Pulmonary artery endothelial cell (primary cell): ENCODE data around the gene DOK5. TPM values are rescaled to one million over a fixed set of nuclear protein-coding genes. Genes with fewer than 3 reads are reported as not detected.

Experiments used
- DNase-seq: peaks from one replicate; pipeline ENCODE4 v3.0.0-alpha.2; 2011; ENCODE audit warnings: low read depth, low spot score
- total RNA-seq: library from RNA; depleted of rRNA; stranded (reverse); fragments of >200 nt; gene quantifications from 2 replicates; pipeline ENCODE4 v1.2.3, GENCODE V29; 2014

The DOK5 gene
- total RNA-seq, 1 donor from 2014 or later, result 13.5 TPM

DNA sequence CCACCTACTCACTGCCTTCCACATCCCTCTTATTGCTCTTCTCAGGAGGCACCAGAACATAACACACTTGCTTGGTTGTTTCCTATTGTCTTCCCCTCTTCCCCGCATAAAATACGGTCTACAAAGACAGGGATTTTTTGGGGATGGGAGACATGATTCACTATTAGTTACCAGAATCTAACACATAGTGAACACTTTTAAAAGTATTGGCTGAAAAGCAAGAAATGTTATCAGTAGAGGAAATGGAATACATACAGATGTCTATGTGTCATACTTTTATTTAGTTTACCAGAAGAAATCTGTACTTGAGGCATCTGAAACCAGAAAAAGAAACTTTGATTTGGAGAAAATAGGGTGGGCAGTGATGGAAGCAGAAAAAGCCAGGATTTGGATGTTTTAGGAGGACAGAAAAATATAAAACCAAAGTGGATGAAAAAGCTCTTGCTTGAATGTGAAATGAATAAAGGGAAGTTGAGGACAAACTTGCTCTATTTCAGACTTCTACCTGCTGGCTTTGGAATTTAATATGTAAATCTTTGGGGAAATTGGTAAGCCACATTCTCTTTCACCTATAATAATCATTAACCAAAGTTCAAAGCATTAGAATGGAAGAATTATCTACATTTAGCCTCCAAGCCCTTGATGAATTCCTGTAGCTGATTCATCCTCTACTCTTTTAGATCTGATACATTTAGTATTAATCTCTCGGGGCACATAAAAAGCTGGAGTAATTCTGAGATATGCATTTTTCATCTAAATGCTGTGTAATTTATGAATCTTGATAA, 82.6 kb downstream of the DOK5 start:
- DNase-seq, result no peak

DNA sequence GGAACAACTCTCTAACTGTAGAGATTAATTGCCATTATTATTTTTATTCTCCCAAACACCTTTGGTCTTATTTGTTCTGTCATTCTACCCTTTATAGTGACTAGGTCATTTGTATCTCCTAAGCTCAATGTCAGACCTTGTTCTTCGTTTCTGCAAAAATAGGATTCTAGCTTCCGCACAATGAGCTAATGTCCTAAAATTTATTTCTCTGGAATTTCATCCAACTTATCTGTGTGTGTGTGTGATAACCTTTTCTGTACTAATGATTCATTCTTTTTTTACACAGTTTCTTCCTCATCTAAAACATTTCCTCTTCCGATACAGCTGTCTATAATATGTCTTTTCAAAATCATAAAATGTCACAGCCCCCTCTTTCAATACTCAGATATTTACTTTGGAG, 84.5 kb downstream of the DOK5 start:
- DNase-seq, result no peak

- DNase-seq, result no peak
Measured at GRCh38 chr20:54560357-54560756, 85.0 kb downstream of the DOK5 start.

GRCh38 chr20:54565255-54565654, 89.9 kb downstream of the DOK5 start:
- no peak for DNase-seq

DNA sequence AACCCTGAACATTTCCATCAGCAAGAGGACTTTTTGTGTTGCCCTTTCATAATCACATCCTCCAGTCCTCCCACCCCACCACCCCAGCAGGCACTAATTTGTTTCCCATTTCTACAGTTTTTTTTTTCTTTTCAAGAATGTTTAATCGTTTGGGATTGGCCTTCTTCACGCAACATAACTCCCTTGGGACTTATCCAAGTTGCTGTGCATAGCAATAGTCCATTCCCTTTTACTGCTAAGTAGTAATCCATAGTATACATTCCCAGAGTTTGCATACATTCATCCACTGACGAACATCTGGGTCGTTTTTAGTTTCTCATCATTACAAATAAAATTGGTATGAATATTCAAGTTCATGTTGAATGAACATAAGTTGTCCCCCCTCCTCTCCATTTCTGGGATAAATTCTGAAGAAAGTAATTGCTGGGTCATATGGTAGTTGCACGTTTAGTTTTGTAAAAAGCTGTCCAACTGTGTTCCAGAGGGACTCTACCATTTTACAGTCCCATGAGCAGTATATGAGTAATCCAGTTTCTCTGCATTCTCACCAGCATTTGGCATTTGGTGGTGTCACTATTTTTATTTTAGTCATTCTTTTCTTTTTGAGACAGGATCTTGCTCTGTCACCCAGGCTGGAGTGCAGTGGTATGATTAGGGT, 90.8 kb downstream of the DOK5 start:
- no peak for DNase-seq

DNA sequence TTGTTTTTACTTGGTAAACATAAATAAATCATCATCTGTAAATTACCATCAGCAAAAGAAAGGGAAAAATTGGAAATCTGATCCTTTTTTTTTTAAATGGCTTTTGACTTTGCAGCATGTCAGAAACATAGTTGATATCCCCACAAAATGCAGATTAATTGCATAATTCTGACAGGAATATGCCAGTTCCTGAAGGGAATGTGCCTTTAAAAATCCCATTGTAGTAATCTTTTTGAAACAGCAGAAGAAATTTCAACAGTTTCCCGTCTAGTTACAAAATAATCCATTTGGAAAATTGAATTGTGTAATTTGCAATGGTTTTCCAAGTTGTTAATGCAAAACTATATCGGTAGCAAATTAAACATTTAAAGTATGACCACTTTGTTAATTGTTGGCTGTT, 95.2 kb downstream of the DOK5 start:
- no peak for DNase-seq

DNA sequence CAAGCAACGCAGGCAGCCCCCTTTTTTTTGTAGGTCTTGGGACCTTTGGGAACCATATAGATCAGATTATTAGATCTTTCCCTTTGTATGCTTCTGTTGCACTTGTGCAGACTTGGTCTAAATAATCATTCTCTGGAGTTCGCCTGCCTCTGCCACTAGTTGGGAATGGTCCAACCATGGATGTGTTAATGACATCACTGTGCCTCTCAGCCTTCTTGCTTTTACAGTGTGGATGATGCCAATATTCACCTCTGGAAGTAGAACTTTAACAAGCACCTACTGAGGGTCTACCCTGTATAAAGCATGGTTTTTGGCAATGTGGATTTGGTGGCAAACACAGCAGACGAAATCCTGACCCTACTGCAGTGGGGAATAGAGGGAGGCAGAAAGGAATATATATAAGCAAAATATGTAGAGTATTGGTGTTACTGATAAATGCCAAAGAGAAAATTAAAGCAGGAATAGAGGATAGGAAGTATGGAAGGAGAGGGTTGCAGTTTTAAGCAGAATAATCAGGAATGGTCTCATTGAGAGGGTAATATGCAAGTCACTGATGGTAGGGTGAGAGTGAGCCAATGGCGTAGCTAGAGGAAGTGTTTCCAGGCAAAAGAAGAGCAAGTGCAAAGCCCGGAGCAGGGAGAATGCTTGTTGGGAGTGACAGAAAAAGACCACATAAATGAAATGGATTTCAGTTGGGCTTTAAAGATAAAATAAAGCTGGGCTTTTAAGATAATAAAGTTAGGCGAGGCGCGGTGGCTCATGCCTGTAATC, 97.5 kb downstream of the DOK5 start:
- no peak for DNase-seq

DNA sequence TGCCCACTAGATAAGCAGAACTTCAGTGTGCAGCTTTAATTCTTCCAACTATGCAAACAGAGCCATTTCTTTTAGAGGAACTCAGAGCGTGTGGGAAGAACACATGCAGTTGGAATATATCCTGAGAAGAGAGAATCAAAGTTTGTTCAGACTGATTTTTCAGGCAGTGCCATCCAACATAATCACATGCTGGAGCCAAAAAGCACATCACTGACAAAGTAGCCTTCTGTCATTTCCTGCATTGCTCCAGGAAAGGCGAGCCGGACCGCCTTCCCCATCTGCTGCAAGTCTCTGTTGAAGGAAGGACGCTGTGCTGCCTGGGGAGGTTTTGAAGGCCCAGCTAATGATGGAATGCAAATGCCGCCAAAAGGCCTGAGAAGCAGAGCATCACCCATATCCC, 98.4 kb downstream of the DOK5 start:
- DNase-seq, result peak; percentile 49

GRCh38 chr20:54576518-54576917, 101.1 kb downstream of the DOK5 start:
- no peak for DNase-seq

DNA sequence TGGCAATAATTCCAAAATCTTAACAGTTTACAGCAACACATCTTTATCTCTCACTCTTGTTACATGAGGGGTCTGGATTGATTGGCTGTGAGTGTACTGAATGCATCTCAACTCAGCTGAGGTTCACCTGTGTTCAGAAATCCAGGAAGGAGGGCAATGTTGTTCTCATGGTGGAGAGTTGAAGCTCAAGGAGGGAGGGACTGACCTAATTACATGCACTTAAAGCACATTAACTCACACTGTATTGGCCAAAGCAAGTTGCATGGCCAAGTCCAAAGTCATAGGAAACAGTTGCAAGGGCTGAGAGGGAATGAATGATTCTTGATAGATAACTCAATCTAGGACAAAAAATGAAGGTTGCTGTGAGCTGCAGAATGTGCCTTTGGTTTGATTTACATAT, 102.2 kb downstream of the DOK5 start:
- DNase-seq, result no peak

- no peak for DNase-seq
Measured at GRCh38 chr20:54585217-54585616, 109.8 kb downstream of the DOK5 start.

DNA sequence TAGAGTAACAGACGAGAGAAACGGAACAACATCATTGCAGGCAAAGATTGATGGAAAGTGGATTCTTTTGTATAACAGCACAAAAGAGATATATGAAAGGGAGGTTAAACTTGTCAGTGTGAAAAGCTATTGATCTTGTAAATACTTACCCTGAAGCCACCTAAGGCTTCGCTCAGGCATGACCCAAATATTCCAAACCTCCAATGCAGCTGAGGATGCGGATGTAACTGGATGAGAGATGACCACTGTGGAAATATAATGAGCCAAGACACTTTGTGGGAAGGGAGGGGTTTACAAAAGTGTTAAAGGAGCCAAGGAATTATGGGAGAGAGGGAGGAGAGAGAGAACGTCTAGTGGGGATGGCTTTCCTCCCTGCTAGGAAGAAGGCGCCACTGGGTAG, 112.0 kb downstream of the DOK5 start:
- no peak for DNase-seq

GRCh38 chr20:54589402-54590030, 114.1 kb downstream of the DOK5 start:
- DNase-seq, result no peak

DNA sequence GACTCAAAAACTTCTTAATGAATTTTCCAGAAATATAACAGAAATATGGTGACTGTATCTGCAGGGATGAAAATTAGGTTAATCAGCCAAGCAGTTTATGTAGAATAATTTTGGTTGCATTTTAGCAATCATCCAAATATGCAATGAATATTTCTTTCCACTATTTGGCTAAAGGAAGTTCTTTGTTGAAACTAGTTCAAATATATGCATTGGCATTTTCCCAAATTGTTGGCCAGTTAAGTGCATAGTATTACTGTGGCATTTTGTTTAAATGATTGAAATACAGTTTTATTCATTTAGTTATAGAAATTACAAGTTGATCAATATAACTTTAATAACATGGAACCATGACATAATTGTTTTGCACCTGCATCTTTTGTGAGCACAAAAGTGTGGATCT, 115.5 kb downstream of the DOK5 start:
- no peak for DNase-seq

- no peak for DNase-seq
Measured at GRCh38 chr20:54596651-54597050, 121.3 kb downstream of the DOK5 start.

DNA sequence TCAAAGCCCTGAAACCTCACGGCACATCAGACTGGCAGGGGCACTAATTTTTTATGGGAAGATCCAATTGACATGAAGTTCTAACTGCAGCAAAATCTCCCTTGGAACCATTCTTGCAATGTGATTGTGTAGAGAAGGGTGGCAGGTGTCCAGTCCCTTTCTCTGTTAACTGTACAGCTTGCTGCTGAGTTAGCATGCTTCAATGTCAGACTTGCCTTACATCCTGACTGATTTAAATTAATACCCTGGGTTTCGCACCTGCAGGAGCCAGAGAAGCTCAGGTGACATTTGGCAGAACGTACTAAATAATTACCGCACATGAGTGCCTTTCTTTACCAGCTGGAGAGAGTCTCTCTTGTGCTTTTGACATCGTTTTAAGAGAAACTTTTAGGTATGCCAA, 123.0 kb downstream of the DOK5 start:
- no peak for DNase-seq

- DNase-seq, result no peak
Measured at GRCh38 chr20:54600634-54601033, 125.2 kb downstream of the DOK5 start.

GRCh38 chr20:54601831-54602515, 126.6 kb downstream of the DOK5 start:
- DNase-seq, result no peak

- DNase-seq, result no peak
Measured at GRCh38 chr20:54605319-54605718, 129.9 kb downstream of the DOK5 start.

GRCh38 chr20:54606380-54606779, 131.0 kb downstream of the DOK5 start:
- DNase-seq, result no peak

- DNase-seq, result no peak
Measured at GRCh38 chr20:54608039-54608745, 132.8 kb downstream of the DOK5 start.
